DOHH2 (cell line): ENCODE data around the gene CNIH2.

Source experiments
- H3F3A ChIP-seq: fragments of 200-600 bp; sonication (generic), shearing (Covaris generic); 2 replicates; pipeline ENCODE4 v1.6.0; 2016; ENCODE audit warnings: antibody characterized with exemption, mild to moderate bottlenecking; ENCODE audit not compliant: control insufficient read depth, insufficient read depth
- H3K27ac ChIP-seq: fragments of 200-600 bp; sonication (generic); 2 replicates; pipeline ENCODE4 v1.5.1; 2014; ENCODE audit warnings: low read depth, mild to moderate bottlenecking, low read length, moderate library complexity
- H3K27me3 ChIP-seq: fragments of 200-600 bp; sonication (generic); 2 replicates; pipeline ENCODE4 v1.6.1; 2014; ENCODE audit warnings: mild to moderate bottlenecking, low read length, mixed read lengths; ENCODE audit not compliant: control insufficient read depth
- H3K36me3 ChIP-seq: fragments of 200-600 bp; sonication (generic); 2 replicates; pipeline ENCODE4 v1.6.1; 2014; ENCODE audit warnings: mild to moderate bottlenecking, low read length, moderate library complexity, mixed read lengths; ENCODE audit not compliant: control insufficient read depth
- H3K4me1 ChIP-seq: fragments of 200-600 bp; sonication (generic); 2 replicates; pipeline ENCODE4 v1.6.1; 2014; ENCODE audit warnings: mild to moderate bottlenecking, low read length, mixed read lengths; ENCODE audit not compliant: control insufficient read depth
- H3K4me2 ChIP-seq: fragments of 200-600 bp; sonication (generic); 2 replicates; pipeline ENCODE4 v1.6.0; 2014; ENCODE audit warnings: mild to moderate bottlenecking, low read length, moderate library complexity
- H3K4me3 ChIP-seq: fragments of 200-600 bp; sonication (generic); 2 replicates; pipeline ENCODE4 v1.5.1; 2014; ENCODE audit warnings: mild to moderate bottlenecking, low read length, mixed read lengths
- H3K79me2 ChIP-seq: fragments of 200-600 bp; sonication (generic); 2 replicates; pipeline ENCODE4 v1.6.1; 2014; ENCODE audit warnings: mild to moderate bottlenecking, low read length, mixed read lengths; ENCODE audit not compliant: control insufficient read depth
- H3K9me2 ChIP-seq: fragments of 200-600 bp; sonication (generic); replicated peaks from 2 replicates; pipeline ENCODE4 v1.6.1; 2014; ENCODE audit warnings: mild to moderate bottlenecking, low read length, mixed read lengths; ENCODE audit not compliant: control insufficient read depth
- H3K9me3 ChIP-seq: fragments of 200-600 bp; sonication (generic); 2 replicates; pipeline ENCODE4 v1.6.1; 2014; ENCODE audit warnings: antibody characterized with exemption, low read length, mixed read lengths; ENCODE audit not compliant: control insufficient read depth, insufficient read depth
- H4K20me1 ChIP-seq: fragments of 200-600 bp; sonication (generic); 2 replicates; pipeline ENCODE4 v1.6.0; 2014; ENCODE audit warnings: low read depth, mild to moderate bottlenecking, antibody characterized with exemption, low read length, moderate library complexity; ENCODE audit not compliant: control insufficient read depth, insufficient read depth
- CTCF ChIP-seq: fragments of 200-600 bp; sonication (generic); IDR thresholded peaks from one replicate; pipeline ENCODE4 v1.5.1; 2014; ENCODE audit warnings: antibody characterized with exemption, mild to moderate bottlenecking, low read depth, low read length; ENCODE audit not compliant: poor library complexity, severe bottlenecking
- EZH2phosphoT487 ChIP-seq: fragments of 200-600 bp; sonication (generic); IDR thresholded peaks from 2 replicates; pipeline ENCODE4 v1.6.1; 2017; ENCODE audit warnings: borderline replicate concordance, mild to moderate bottlenecking, antibody characterized with exemption, low read length, moderate library complexity, mixed read lengths

CNIH2 gene

GRCh38 chr11:66265531-66266377 is 12.2 kb upstream of the CNIH2 start:
- Histone ChIP-seq H3K4me2 (no peak overlapping the region), H3K4me3 (no peak overlapping the region), H3K9me3 (no peaks in the 10 kb centered on the region), H3K36me3 (peaks cover 72% of the 10 kb centered on the region), H3K27ac (no peak overlapping the region), H3K79me2 (peaks cover 22% of the 10 kb centered on the region), H3K9me2 (no peaks in the 10 kb centered on the region), H4K20me1 (peaks cover 4% of the 10 kb centered on the region), H3K27me3 (no peaks in the 10 kb centered on the region), H3F3A (peaks cover 5% of the 10 kb centered on the region), H3K4me1 (peaks cover 20% of the 10 kb centered on the region)
- TF ChIP-seq EZH2phosphoT487 (no peak), CTCF (no peak)

GRCh38 chr11:66266378-66267038 is 11.5 kb upstream of the CNIH2 start:
- TF ChIP-seq EZH2phosphoT487 = no peak
- TF ChIP-seq CTCF = no peak
- no peak overlapping the region for H3K27ac ChIP-seq

DNA sequence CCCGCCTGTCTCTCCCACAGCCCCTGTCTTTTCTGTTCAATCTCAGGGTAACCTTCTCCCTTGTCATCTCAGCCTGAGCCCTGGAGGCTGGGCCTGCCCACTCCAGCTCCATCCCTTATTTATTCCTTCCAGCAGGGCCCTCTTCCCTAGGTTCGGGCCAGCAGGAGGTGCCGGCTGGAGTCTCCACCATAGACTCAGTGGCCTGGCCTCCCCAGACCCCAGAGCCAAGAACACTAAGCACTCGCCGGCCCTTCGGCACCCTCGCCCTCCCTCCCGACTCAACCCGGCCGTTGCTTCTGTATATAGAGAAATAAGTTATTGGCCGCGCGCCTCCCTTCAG is 11.0 kb upstream of the CNIH2 start:
- H3K79me2 ChIP-seq = peaks cover 26% of the 10 kb centered on the region
- H3K4me1 ChIP-seq = peaks cover 20% of the 10 kb centered on the region
- peak overlapping the region; percentile 96 for H3K4me3 ChIP-seq
- H3K27ac ChIP-seq = no peak overlapping the region
- no peaks in the 10 kb centered on the region for H3K9me3 ChIP-seq
- H3K9me2 ChIP-seq = no peaks in the 10 kb centered on the region
- H3F3A ChIP-seq = peaks cover 5% of the 10 kb centered on the region
- peak overlapping the region; percentile 64 for H3K4me2 ChIP-seq
- TF ChIP-seq CTCF = no peak
- TF ChIP-seq EZH2phosphoT487 = no peak
- H4K20me1 ChIP-seq = peaks cover 5% of the 10 kb centered on the region
- H3K27me3 ChIP-seq = no peaks in the 10 kb centered on the region
- H3K36me3 ChIP-seq = peaks cover 72% of the 10 kb centered on the region

More at GRCh38 chr11:66266378-66267038, 11.5 kb upstream of the CNIH2 start:
- Histone ChIP-seq H3K79me2 (peaks cover 24% of the 10 kb centered on the region), H3F3A (peaks cover 5% of the 10 kb centered on the region), H3K27me3 (no peaks in the 10 kb centered on the region), H4K20me1 (peaks cover 5% of the 10 kb centered on the region), H3K4me2 (peak overlapping the region; percentile 64), H3K36me3 (peaks cover 71% of the 10 kb centered on the region), H3K4me3 (no peak overlapping the region), H3K9me2 (no peaks in the 10 kb centered on the region), H3K4me1 (peaks cover 20% of the 10 kb centered on the region), H3K9me3 (no peaks in the 10 kb centered on the region)
